ENCODE data around the gene FBXW9.
"Not testable (repeated sequence)": the region's sequence is repeated elsewhere in the genome, so short reads cannot be mapped to it uniquely, and the experiment has no call there.

The FBXW9 gene

GRCh38 chr19:12647490-12648071 lies 48.9 kb downstream of the FBXW9 start:
- DNase-seq: no peak

GRCh38 chr19:12647047-12647446 lies 49.4 kb downstream of the FBXW9 start:
- DNase-seq: no peak

GRCh38 chr19:12646551-12646950 lies 49.9 kb downstream of the FBXW9 start:
- no peak for DNase-seq

GRCh38 chr19:12643716-12644115 lies 52.7 kb downstream of the FBXW9 start:
- not testable (repeated sequence) for DNase-seq

GRCh38 chr19:12642506-12642905 lies 53.9 kb downstream of the FBXW9 start:
- DNase-seq: no peak

- no peak for DNase-seq
These were observed 55.0 kb downstream of the FBXW9 start for GRCh38 chr19:12641456-12641855.

GRCh38 chr19:12639901-12640613 lies 56.4 kb downstream of the FBXW9 start:
- peak; percentile 56 for DNase-seq

Data from DMS 273 treated with DMSO at 0.1 percent for 48 hours (cell line).